GM18873 (cell line): Measurements from ENCODE around the gene JRKL.
"Not testable (repeated sequence)": the region's sequence is repeated elsewhere in the genome, so short reads cannot be mapped to it uniquely, and the experiment has no call there.

Experiments
- ATAC-seq: cut with Tn5 transposase; IDR thresholded peaks from one replicate; pipeline ENCODE4 v1.9.1; 2021; ENCODE audit warnings: mild to moderate bottlenecking, moderate library complexity, moderate number of reproducible peaks; ENCODE audit not compliant: unreplicated experiment, low FRiP score

Gene JRKL

DNA sequence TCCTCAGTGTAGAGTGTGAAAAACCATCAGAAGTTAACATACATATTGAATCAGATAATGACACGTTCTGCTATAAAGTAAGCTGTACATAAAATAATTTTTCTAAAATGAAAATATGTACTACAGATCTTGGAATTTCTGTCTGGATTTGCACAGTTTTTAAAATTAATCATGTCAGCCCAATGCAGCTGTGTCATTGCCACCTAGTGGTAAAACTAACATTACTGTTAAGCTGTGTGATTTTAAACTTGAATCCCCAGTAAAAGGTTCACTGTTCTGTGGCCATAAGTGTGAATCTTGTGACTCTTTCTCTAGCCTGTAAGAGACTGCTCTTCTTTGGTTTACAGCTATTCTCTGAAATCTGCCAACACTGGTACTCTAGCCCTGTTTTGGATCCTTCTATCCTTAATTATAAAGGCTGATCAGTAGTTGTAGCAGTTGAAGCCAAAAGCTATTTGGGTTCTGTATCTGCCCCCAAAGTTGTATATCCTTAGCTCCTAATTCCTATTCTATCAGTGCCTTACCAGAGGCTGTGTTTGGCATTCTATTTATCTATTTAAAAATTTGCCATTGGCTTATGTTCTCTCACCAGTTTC lies 4.0 kb downstream of the JRKL start:
- ATAC-seq: no peak

DNA sequence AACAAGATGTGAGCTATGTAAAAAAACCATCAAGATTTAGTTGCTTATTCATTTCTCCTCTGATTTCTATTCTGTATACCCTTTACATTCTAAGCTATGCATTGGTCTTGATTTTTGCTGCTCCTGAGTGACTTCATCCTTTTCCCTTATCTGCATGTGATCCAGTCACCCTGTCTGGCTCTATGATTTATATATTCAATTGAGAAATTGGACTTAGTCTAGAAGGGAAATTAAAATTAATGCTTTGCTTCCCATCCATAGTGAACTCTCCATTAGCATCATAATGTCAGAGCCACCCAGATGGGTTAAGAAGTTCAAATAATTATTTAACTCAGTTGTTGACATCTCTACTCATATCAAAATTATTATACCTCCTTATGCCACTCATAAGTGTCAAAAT lies 5.0 kb downstream of the JRKL start:
- no peak for ATAC-seq

DNA sequence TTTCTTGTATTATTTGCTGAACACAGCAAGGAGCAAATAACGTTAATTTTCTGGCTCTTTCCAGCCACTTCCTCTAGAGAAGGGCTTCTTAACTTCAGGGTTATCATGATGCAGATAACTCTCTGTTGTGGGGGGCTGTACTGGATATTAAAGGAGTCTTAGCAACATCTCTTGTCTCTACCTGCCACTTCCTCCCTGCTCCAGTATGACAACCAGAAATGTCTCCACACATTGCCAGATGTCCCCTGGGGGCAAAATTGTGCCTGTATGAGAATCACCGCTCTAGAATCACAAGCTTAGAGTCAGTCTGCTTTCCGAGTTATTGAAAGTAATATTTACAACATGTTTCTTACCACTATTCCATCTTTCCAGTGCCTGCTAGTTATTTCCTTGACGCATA lies 6.8 kb downstream of the JRKL start:
- ATAC-seq: no peak

DNA sequence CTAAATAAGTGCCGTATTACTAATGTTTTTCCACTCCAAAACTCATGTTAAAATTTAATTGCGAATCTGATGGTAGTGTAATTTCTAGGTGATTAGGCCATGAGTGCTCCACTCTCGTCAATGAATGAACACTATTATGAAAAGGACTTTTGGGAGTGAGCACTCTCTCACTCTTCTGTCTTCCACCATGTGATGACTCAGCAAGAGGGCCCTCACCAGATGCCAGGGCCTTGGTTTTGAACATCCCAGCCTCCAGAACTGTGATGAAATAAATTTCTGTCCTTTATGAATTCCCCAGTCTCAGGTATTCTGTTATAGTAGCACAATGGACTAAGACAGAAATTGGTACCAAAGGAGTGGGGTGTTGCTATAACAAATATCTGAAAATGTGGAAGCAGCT lies 8.1 kb downstream of the JRKL start:
- ATAC-seq: no peak

DNA sequence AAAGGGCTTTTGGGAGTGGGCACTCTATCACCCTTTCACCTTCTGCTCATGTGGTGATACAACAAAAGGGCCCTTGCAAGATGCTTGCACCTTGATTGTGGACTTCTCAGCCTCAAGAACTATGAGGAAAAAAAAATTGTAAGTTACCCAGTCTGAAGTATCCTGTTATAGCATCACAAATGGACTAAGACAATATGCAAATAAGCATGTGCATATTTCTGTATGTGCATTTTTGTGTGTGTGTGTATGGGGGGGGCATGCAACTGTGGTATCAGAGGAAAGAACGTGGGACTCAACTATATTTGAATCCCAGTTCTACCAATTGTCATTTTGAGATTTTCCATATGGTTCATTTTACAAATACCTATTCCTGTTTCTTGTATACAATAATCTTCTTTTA lies 10.9 kb downstream of the JRKL start:
- no peak for ATAC-seq

DNA sequence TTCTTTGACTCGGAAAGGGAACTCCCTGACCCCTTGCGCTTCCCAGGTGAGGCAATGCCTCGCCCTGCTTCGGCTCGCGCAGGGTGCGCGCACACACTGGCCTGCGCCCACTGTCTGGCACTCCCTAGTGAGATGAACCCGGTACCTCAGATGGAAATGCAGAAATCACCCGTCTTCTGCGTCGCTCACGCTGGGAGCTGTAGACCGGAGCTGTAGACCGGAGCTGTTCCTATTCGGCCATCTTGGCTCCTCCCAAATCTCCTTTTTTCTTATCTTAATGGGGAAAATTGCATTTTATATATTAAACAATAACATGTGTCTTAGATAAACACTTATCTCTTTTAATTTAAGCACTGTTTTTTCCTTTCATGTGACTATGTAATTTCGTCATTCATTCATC lies 21.6 kb downstream of the JRKL start:
- not testable (repeated sequence) for ATAC-seq

DNA sequence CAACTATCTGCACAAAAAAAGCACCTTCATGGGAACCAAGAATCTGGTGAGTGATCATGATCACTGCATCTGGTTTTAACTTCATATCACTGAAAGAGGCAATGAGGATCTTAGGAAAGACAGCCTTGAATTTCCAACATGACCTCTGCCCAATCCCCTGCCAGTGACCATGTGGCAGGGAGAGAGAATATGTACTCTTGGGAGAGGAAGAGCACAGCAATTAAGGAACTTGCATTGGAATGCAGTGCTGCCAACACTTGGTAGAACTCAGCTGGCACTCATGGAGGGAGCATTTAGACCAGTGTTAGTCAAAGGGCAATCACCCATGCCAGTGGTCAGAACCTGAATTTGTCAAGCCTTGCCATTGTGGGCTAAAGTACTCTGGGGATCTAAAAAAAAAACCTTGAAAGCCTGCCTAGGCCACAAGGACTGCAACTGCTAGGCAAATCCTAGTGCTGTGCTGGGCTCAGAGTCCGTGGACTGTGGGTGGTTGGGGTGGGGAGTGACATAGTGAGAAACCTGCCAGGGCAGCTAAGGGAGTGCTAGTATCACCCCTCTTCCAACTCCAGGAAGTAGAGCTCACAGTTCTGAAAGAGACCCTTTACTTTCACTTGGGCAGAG lies 23.1 kb downstream of the JRKL start:
- ATAC-seq: no peak

DNA sequence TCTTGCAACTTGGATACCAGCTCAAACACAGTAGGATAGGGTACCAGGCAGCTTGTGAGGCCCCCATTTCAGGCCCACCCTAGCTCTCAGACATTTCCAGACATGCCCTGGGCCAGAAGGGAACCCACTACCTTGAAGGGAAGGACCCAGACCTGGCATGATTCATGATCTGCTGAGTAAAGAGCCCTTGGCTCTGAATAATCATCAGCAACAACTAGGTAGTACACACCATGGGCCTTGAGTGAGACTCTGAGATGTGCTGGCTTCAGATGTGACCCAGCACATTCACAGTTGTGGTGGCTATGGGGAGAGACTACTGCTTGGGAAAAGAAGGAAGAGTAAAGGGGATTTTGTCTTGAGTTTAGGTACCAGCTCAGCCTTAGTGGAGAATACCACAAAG lies 23.6 kb downstream of the JRKL start:
- no peak for ATAC-seq

DNA sequence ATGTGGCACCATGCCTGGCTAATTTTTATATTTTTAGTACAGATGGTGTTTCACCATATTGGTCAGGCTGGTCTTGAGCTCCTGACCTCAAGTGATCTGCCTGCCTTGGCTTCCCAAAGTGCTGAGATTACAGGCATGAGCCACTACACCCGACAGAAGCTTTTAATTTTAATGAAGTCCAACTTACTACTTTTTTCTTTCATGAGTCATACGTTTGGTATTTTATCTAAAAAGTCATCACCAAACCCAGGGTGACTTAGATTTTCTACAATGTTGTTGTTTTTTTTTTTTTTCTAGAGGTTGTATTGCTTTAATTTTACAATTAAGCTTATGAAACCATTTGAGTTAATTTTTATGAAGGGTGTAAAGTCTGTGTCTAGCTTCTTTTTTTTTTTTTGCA lies 34.9 kb downstream of the JRKL start:
- no peak for ATAC-seq

DNA sequence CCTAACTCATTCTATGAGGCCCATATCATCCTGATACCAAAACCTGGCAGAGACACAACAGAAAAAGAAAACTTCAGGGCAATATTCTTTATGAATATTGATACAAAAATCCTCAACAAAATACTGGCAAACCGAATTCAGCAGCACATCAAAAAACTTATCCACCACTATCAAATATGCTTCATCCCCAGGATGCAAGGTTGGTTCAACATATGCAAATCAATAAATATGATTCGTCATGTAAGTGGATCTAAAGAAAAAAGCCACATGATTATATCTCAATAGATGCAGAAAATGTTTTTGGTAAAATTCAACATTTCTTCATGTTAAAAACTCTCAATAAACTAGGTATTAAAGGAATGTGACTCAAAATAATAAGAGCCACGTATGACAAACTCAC lies 40.9 kb downstream of the JRKL start:
- no peak for ATAC-seq

DNA sequence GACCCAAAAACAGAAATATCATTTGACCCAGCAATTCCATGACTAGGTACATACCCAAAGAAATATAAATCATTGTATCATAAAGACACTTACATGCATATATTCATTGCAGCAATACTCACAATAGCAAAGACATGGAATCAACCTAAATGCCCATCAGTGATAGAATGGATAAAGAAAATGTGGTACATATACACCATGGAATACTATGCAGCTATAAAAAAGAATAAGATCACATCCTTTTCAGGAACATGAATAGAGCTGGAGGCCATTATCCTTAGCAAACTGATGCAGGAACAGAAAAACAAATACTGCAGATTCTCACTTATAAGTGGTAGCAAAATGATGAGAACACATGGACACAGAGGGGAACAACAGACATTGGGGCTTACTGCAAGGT lies 42.8 kb downstream of the JRKL start:
- ATAC-seq: not testable (repeated sequence)
